Liver (tissue), 9 donors: ENCODE data around the gene ECE1. TPM values are rescaled to one million over a fixed set of nuclear protein-coding genes. Genes with fewer than 3 reads are reported as not detected.

ENCODE experiments used
- DNase-seq: peaks from one replicate; pipeline ENCODE4 v3.0.0-alpha.2; 2017; ENCODE audit warnings: low spot score
- H3K27ac ChIP-seq, 2 donors: one replicate each; pipeline ENCODE4 v1.7.0; 2013; ENCODE audit warnings: inconsistent platforms in 2 of 2, low read length in 2 of 2, control low read depth in 1 of 2, low read depth in 1 of 2, mild to moderate bottlenecking in 1 of 2
- H3K27me3 ChIP-seq, 4 donors: one replicate each; pipeline versions ENCODE4 v1.6.1 to v1.7.0; 2013; ENCODE audit warnings: low read length in 3 of 4, inconsistent platforms in 1 of 4, mild to moderate bottlenecking in 1 of 4, moderate library complexity in 1 of 4; ENCODE audit not compliant: control insufficient read depth in 4 of 4, insufficient read depth in 4 of 4
- H3K36me3 ChIP-seq, 4 donors: one replicate each; pipeline versions ENCODE4 v1.6.1 to v1.7.0; 2013; ENCODE audit warnings: low read length in 3 of 4, mild to moderate bottlenecking in 3 of 4, low read depth in 1 of 4, moderate library complexity in 1 of 4; ENCODE audit not compliant: control insufficient read depth in 4 of 4, insufficient read depth in 3 of 4
- H3K4me1 ChIP-seq, 4 donors: one replicate each; pipeline versions ENCODE4 v1.6.1 to v1.7.0; 2013; ENCODE audit warnings: low read length in 3 of 4, mild to moderate bottlenecking in 3 of 4, moderate library complexity in 1 of 4; ENCODE audit not compliant: control insufficient read depth in 4 of 4, insufficient read depth in 4 of 4
- H3K4me3 ChIP-seq, 3 donors: one replicate each; pipeline versions ENCODE4 v1.6.1 to v1.7.0; 2013; ENCODE audit warnings: low read length in 3 of 3, control low read depth in 1 of 3, low read depth in 1 of 3, mild to moderate bottlenecking in 1 of 3
- H3K9ac ChIP-seq, 2 donors: one replicate each; pipeline ENCODE4 v1.7.0; 2013; ENCODE audit warnings: low read length in 2 of 2, mild to moderate bottlenecking in 2 of 2, moderate library complexity in 2 of 2, control low read depth in 1 of 2, low read depth in 1 of 2
- H3K9me3 ChIP-seq, 4 donors: one replicate each; pipeline versions ENCODE4 v1.6.1 to v1.7.0; 2013; ENCODE audit warnings: low read length in 3 of 4; ENCODE audit not compliant: control insufficient read depth in 4 of 4
- CTCF ChIP-seq: fragments of 150-350 bp; IDR thresholded peaks from 2 replicates; pipeline ENCODE4 v1.5.1; 2017; ENCODE audit warnings: improper control_type of control experiment, low read depth, low read length; ENCODE audit not compliant: missing input control
- FOXA1 ChIP-seq: IDR thresholded peaks from 2 replicates; pipeline ENCODE4 v1.6.1; 2016; ENCODE audit warnings: antibody characterized with exemption
- FOXA2 ChIP-seq: IDR thresholded peaks from 2 replicates; pipeline ENCODE4 v1.6.1; 2016; ENCODE audit warnings: antibody characterized with exemption
- HNF4A ChIP-seq, 2 donors: conservative IDR thresholded peaks; 2 replicates each; pipeline ENCODE4 v1.6.1; 2016; ENCODE audit warnings: antibody characterized with exemption in 2 of 2, mild to moderate bottlenecking in 2 of 2
- HNF4G ChIP-seq: IDR thresholded peaks from 2 replicates; pipeline ENCODE4 v1.6.1; 2016; ENCODE audit warnings: antibody characterized with exemption
- NR2F2 ChIP-seq: IDR thresholded peaks from 2 replicates; pipeline ENCODE4 v1.6.1; 2016; ENCODE audit warnings: antibody characterized with exemption
- RAD21 ChIP-seq, 2 donors: IDR thresholded peaks; 2 replicates each; pipeline ENCODE4 v1.6.1; 2016; ENCODE audit warnings: antibody characterized with exemption in 2 of 2, mild to moderate bottlenecking in 2 of 2
- REST ChIP-seq: IDR thresholded peaks from 2 replicates; pipeline ENCODE4 v1.6.1; 2016; ENCODE audit warnings: antibody characterized with exemption, mild to moderate bottlenecking
- TAF1 ChIP-seq: conservative IDR thresholded peaks from 2 replicates; pipeline ENCODE4 v1.6.1; 2016; ENCODE audit warnings: antibody characterized with exemption, mild to moderate bottlenecking
- YY1 ChIP-seq: IDR thresholded peaks from 2 replicates; pipeline ENCODE4 v1.6.1; 2016; ENCODE audit warnings: antibody characterized with exemption, mild to moderate bottlenecking
- WGBS: extraction: QIAGEN DNeasy Blood & Tissue Kit; methylation state at CpG from one replicate; pipeline ENCODE4 v1.1.7; 2013; 5-methylcytosine and 5-hydroxymethylcytosine counted together
- polyA plus RNA-seq, 2 donors: library from polyadenylated mRNA; stranded (reverse) in 1 of 2; unstranded in 1 of 2; fragments of 200-250 nt in 1 of 2; fragments of >200 nt in 1 of 2; fragmentation: Nextera tagmentation in 1 of 2; extraction: Ambion mirVana in 1 of 2; gene quantifications; one replicate each; pipeline versions ENCODE4 v1.2.1 to v1.2.3, GENCODE V29; 2013 to 2015
- total RNA-seq, 2 donors: library from RNA; depleted of rRNA; stranded (reverse); fragments of >200 nt; gene quantifications; one replicate each; pipeline ENCODE4 v1.2.3, GENCODE V29; 2014
- donor health status: healthy.
- donor health status: healthy.
- donor health status: healthy.
- donor health status: healthy.
- donor health status: healthy.

ECE1 gene
- total and polyA plus RNA-seq, 4 donors: 29.3 to 46.4 (median 39.6) TPM

GRCh38 chr1:21304488-21304887 is 14.2 kb upstream of the ECE1 start (continued):
- TF ChIP-seq CTCF (no peak), TAF1 (no peak)

- no peaks in the 10 kb centered on the region for H3K36me3 ChIP-seq
- no peaks in the 10 kb centered on the region for H3K9me3 ChIP-seq
- WGBS: 71% methylated on average over 11 of the region's 11 CpGs
- no peak for DNase-seq
- no peak for TF ChIP-seq NR2F2
- no peak for TF ChIP-seq REST
- TF ChIP-seq RAD21 (IDR thresholded peaks at IDR 0.05): peak; percentile 35 to 43
- TF ChIP-seq CTCF: peak; percentile 7
- H3K27me3 ChIP-seq: no peaks in the 10 kb centered on the region
- H3K4me1 ChIP-seq: no peaks in the 10 kb centered on the region
- no peak overlapping the region for H3K4me3 ChIP-seq
- H3K9ac ChIP-seq: no peak overlapping the region
- H3K27ac ChIP-seq: no peak overlapping the region
Observed at GRCh38 chr1:21302747-21303715, 12.8 kb upstream of the ECE1 start.

GRCh38 chr1:21301794-21302440 is 11.7 kb upstream of the ECE1 start:
- Histone ChIP-seq H3K27ac (no peak overlapping the region), H3K36me3 (no peaks in the 10 kb centered on the region), H3K4me1 (no peaks in the 10 kb centered on the region), H3K9ac (no peak overlapping the region), H3K4me3 (no peak overlapping the region), H3K27me3 (no peaks in the 10 kb centered on the region), H3K9me3 (no peaks in the 10 kb centered on the region)
- no peak for TF ChIP-seq FOXA1
- TF ChIP-seq FOXA2: no peak
- TF ChIP-seq TAF1: no peak
- no peak for TF ChIP-seq YY1
- TF ChIP-seq HNF4G: no peak
- TF ChIP-seq HNF4A (conservative IDR thresholded peaks at IDR 0.05): no peak
- 92% methylated on average over 10 of the region's 10 CpGs for WGBS
- DNase-seq: no peak
